DND-41 (cell line): ENCODE measurements around the gene DPY30.

Experiments
- ATAC-seq: fragments of 200-7000 bp; cut with Tn5 transposase; 3 replicates; pipeline ENCODE4 v1.9.1; 2021; ENCODE audit warnings: low read depth; ENCODE audit not compliant: insufficient read depth
- DNase-seq: peaks from one replicate; pipeline ENCODE4 v3.0.0-alpha.2; 2020
- H2AFZ ChIP-seq: 2 replicates; pipeline ENCODE4 v1.6.0; 2012; ENCODE audit warnings: low read depth, low read length
- H3K27ac ChIP-seq: 2 replicates; pipeline ENCODE4 v1.5.1; 2012; ENCODE audit warnings: low read length, inconsistent platforms
- H3K27me3 ChIP-seq: fragments of 200-600 bp; sonication (generic); 2 replicates; pipeline ENCODE4 v1.6.0; 2012; ENCODE audit warnings: low read length, mild to moderate bottlenecking, inconsistent platforms; ENCODE audit not compliant: insufficient read depth, poor library complexity
- H3K36me3 ChIP-seq: 2 replicates; pipeline ENCODE4 v1.5.1; 2012; ENCODE audit warnings: low read length, inconsistent platforms; ENCODE audit not compliant: insufficient read depth
- H3K4me1 ChIP-seq: 2 replicates; pipeline ENCODE4 v1.5.1; 2012; ENCODE audit warnings: mild to moderate bottlenecking, low read length; ENCODE audit not compliant: insufficient read depth
- H3K4me2 ChIP-seq: 2 replicates; pipeline ENCODE4 v1.6.0; 2012; ENCODE audit warnings: mild to moderate bottlenecking, moderate library complexity, low read length, inconsistent platforms; ENCODE audit not compliant: insufficient read depth
- H3K4me3 ChIP-seq, 2 experiments: fragments of 200-600 bp in 1 of 2; shearing (Covaris generic) in 1 of 2; 2 replicates each; pipeline ENCODE4 v1.5.1; 2012 to 2016; ENCODE audit warnings: inconsistent platforms in 2 of 2, low read length in 2 of 2, mild to moderate bottlenecking in 2 of 2, low read depth in 1 of 2, moderate library complexity in 1 of 2
- H3K79me2 ChIP-seq: 2 replicates; pipeline ENCODE4 v1.6.0; 2012; ENCODE audit warnings: low read length, inconsistent platforms; ENCODE audit not compliant: insufficient read depth
- H3K9ac ChIP-seq: 2 replicates; pipeline ENCODE4 v1.6.0; 2012; ENCODE audit warnings: low read depth, mild to moderate bottlenecking, inconsistent platforms, low read length, moderate library complexity
- H3K9me3 ChIP-seq: 2 replicates; pipeline ENCODE4 v1.5.1; 2012; ENCODE audit warnings: low read length, moderate library complexity, mild to moderate bottlenecking, inconsistent platforms; ENCODE audit not compliant: insufficient read depth, severe bottlenecking
- H4K20me1 ChIP-seq: 2 replicates; pipeline ENCODE4 v1.6.0; 2012; ENCODE audit warnings: low read length; ENCODE audit not compliant: insufficient read depth
- CTCF ChIP-seq: IDR thresholded peaks from 2 replicates; pipeline ENCODE4 v1.5.1; 2012; ENCODE audit warnings: borderline replicate concordance, low read length, moderate library complexity, mild to moderate bottlenecking; ENCODE audit not compliant: poor library complexity, severe bottlenecking; ENCODE audit errors: extremely low read depth
- EZH2 ChIP-seq: IDR thresholded peaks from 3 replicates; pipeline ENCODE4 v1.6.1; 2012; ENCODE audit warnings: borderline replicate concordance, low read depth, mild to moderate bottlenecking, moderate library complexity, low read length, inconsistent platforms; ENCODE audit not compliant: severe bottlenecking

The DPY30 gene

DNA sequence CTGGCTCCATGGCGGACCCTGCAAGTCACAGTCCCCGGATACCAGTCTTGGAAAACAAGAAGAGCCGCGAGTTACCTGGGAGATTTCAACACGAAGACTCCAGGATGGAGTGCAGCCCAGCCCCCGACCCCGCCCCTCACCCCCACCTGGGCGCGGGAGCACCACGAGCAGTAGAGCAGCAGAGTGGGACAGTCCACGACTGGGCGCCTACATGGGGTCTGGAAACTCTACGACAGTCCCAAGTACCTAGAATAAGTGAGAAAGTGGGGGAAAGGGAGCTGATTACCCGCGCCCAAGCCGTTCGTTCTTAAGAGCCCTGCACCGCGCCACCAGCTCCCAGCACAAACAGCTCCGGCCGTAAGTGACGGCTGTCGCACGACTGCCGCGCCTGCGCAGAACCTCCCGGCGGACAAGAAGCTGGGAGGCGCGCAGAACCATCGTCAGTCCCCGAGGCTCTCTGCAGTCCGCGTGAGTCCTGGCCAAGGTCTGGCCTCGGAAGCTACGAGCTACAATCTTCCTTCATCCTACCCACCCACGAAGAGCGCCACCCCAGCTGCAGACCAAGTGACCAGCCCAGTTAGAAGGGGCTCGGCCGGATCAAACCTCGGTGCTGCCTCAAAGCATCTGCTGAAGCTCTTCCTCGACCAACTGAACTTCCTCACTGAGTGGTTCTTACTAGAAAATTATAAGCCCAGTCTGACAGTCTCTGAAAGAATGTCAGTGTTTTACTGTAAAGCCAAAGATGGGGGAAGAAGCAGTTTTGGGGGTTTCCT, at the start of gene DPY30:
Gene DPY30 (minus strand): TSS at position 359 of the 773 bp plus-strand sequence. CDS start 349 bp downstream, at position 10.
- peak within 1 kb of the TSS; percentile 81 for H3K9ac ChIP-seq

DNA sequence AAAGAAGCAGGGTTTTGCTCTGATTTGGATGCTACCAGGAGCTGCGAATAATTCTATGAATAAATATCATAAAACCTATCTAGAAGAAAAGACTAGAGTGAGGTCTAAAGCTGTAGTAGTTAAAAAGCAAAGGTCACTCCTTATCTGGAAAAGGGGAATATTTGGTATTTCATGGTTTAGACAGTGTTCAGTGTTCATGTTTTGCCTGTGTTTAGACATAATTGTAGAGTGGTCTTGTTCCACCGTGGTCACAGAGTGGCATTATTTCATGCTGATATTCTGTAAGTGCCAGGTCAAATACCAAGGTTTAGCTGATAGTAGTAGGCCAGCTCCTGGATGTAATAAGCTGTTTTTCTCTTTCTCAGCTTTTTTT, 34.5 kb upstream of the DPY30 start:
- TF ChIP-seq EZH2, result no peak
- TF ChIP-seq CTCF, result no peak
- no peaks in the 10 kb centered on the region for H4K20me1 ChIP-seq
- no peak overlapping the region for H3K9ac ChIP-seq
- no peak overlapping the region for H3K4me3 ChIP-seq
- H3K27ac ChIP-seq, result no peak overlapping the region
- H3K36me3 ChIP-seq, result peaks cover 7% of the 10 kb centered on the region
- H3K79me2 ChIP-seq, result peaks cover 36% of the 10 kb centered on the region
- peaks cover 1% of the 10 kb centered on the region; the same call in 1 of the 2 replicates for H3K4me1 ChIP-seq
- H3K4me2 ChIP-seq, result no peak overlapping the region
- H3K27me3 ChIP-seq, result no peaks in the 10 kb centered on the region
- no peaks in the 10 kb centered on the region for H3K9me3 ChIP-seq
- H2AFZ ChIP-seq, result no peak overlapping the region
- DNase-seq (no peak), ATAC-seq (no peak)

More for the DNA sequence above, at the start of gene DPY30:
- Histone ChIP-seq H3K4me3 (peak within 1 kb of the TSS; percentile 75 to 96), H3K9me3 (no peaks in the 10 kb centered on the region), H3K4me1 (peaks cover 26% of the 10 kb centered on the region), H3K79me2 (peaks cover 34% of the 10 kb centered on the region), H2AFZ (peak within 1 kb of the TSS; percentile 100), H3K27ac (peak within 1 kb of the TSS; percentile 98), H3K27me3 (no peaks in the 10 kb centered on the region), H4K20me1 (no peaks in the 10 kb centered on the region), H3K4me2 (peak within 1 kb of the TSS; percentile 79), H3K36me3 (peaks cover 6% of the 10 kb centered on the region)
- DNase-seq (peak; percentile 91), ATAC-seq (peak; percentile 91)
- no peak for TF ChIP-seq CTCF
- no peak for TF ChIP-seq EZH2

GRCh38 chr2:32067549-32067948, 27.9 kb upstream of the DPY30 start:
- peaks cover 59% of the 10 kb centered on the region for H3K79me2 ChIP-seq
- no peak overlapping the region for H3K27ac ChIP-seq
- TF ChIP-seq EZH2 (no peak), CTCF (no peak)
- H2AFZ ChIP-seq, result no peak overlapping the region
- H3K4me2 ChIP-seq, result no peak overlapping the region
- H4K20me1 ChIP-seq, result no peaks in the 10 kb centered on the region
- H3K4me3 ChIP-seq, result no peak overlapping the region
- no peak overlapping the region for H3K9ac ChIP-seq
- no peaks in the 10 kb centered on the region for H3K27me3 ChIP-seq
- ATAC-seq (no peak), DNase-seq (no peak)
- peaks cover 35% of the 10 kb centered on the region for H3K4me1 ChIP-seq
- H3K9me3 ChIP-seq, result no peaks in the 10 kb centered on the region
- peaks cover 7% of the 10 kb centered on the region; the same call in 1 of the 2 replicates for H3K36me3 ChIP-seq
